ENCODE measurements around the gene BPIFB2. TPM values are rescaled to one million over a fixed set of nuclear protein-coding genes. Genes with fewer than 3 reads are reported as not detected.

Gene BPIFB2
- polyA plus RNA-seq, 1 donor from 2014 or later = not detected

GRCh38 chr20:32959351-32960221 is 47.9 kb upstream of the BPIFB2 start:
- Histone ChIP-seq H3K9me3 (ENCODE audit: low read length) (no peaks in the 10 kb centered on the region), H3K27me3 (ENCODE audit: insufficient read depth, low read depth, low read length) (no peaks in the 10 kb centered on the region), H3K9me2 (ENCODE audit: insufficient read depth, low read length) (no peaks in the 10 kb centered on the region), H3K4me2 (ENCODE audit: low read length) (no peak overlapping the region), H3F3A (ENCODE audit: insufficient read depth, low read length, poor library complexity, severe bottlenecking) (no peaks in the 10 kb centered on the region), H3K36me3 (ENCODE audit: insufficient read depth, low read length) (no peaks in the 10 kb centered on the region), H2AFZ (ENCODE audit: low read depth, low read length) (no peak overlapping the region), H3K4me3 (ENCODE audit: low read length) (no peak overlapping the region), H3K79me2 (replicated peaks; ENCODE audit: insufficient read depth, low read length) (no peaks in the 10 kb centered on the region), H3K27ac (ENCODE audit: low read length) (no peak overlapping the region), H3K9ac (ENCODE audit: low read length) (no peak overlapping the region), H4K20me1 (ENCODE audit: insufficient read depth) (no peaks in the 10 kb centered on the region)
- TF ChIP-seq TAF1 (IDR thresholded peaks at IDR 0.05; ENCODE audit: low read depth) = no peak
- TF ChIP-seq MXI1 (conservative IDR thresholded peaks at IDR 0.05; ENCODE audit: poor library complexity, severe bottlenecking) = no peak
- no peak for TF ChIP-seq RAD21 (conservative IDR thresholded peaks at IDR 0.05)
- no peak for TF ChIP-seq REST (IDR thresholded peaks at IDR 0.05; ENCODE audit: borderline replicate concordance)
- TF ChIP-seq POLR2AphosphoS5 (IDR thresholded peaks at IDR 0.05) = no peak
- TF ChIP-seq, protein P1, sequence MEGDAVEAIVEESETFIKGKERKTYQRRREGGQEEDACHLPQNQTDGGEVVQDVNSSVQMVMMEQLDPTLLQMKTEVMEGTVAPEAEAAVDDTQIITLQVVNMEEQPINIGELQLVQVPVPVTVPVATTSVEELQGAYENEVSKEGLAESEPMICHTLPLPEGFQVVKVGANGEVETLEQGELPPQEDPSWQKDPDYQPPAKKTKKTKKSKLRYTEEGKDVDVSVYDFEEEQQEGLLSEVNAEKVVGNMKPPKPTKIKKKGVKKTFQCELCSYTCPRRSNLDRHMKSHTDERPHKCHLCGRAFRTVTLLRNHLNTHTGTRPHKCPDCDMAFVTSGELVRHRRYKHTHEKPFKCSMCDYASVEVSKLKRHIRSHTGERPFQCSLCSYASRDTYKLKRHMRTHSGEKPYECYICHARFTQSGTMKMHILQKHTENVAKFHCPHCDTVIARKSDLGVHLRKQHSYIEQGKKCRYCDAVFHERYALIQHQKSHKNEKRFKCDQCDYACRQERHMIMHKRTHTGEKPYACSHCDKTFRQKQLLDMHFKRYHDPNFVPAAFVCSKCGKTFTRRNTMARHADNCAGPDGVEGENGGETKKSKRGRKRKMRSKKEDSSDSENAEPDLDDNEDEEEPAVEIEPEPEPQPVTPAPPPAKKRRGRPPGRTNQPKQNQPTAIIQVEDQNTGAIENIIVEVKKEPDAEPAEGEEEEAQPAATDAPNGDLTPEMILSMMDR (IDR thresholded peaks at IDR 0.05; ENCODE audit: poor library complexity, severe bottlenecking) = no peak
- no peak for TF ChIP-seq EZH2 (IDR thresholded peaks at IDR 0.05; ENCODE audit: borderline replicate concordance, insufficient read depth, low read length, poor library complexity, severe bottlenecking)
- no peak for TF ChIP-seq EP300 (conservative IDR thresholded peaks at IDR 0.05; ENCODE audit: poor library complexity, severe bottlenecking)
- no peak for TF ChIP-seq SMC3 (conservative IDR thresholded peaks at IDR 0.05; ENCODE audit: poor library complexity)

DNA sequence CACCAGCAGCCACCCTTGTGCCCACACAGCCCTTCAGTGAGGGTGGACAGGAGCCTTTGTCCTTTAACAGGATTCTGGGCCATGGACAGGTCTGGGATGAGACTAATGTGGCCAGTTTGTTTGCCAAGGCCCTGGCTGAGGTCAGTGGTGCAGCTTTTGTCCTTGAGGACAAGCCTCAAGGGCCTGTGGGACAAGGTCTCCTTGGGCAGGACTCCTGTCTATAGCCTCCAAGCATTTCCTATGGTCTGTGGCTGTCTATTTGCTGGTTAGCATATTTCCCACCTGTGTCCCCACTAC is 47.3 kb upstream of the BPIFB2 start:
- Histone ChIP-seq H3K36me3 (ENCODE audit: insufficient read depth, low read length) (no peaks in the 10 kb centered on the region), H3K79me2 (replicated peaks; ENCODE audit: insufficient read depth, low read length) (no peaks in the 10 kb centered on the region), H3K9me2 (ENCODE audit: insufficient read depth, low read length) (no peaks in the 10 kb centered on the region), H3K27me3 (ENCODE audit: insufficient read depth, low read depth, low read length) (no peaks in the 10 kb centered on the region), H3F3A (ENCODE audit: insufficient read depth, low read length, poor library complexity, severe bottlenecking) (no peaks in the 10 kb centered on the region), H3K4me3 (ENCODE audit: low read length) (no peak overlapping the region), H3K9me3 (ENCODE audit: low read length) (no peaks in the 10 kb centered on the region), H3K27ac (ENCODE audit: low read length) (no peak overlapping the region), H4K20me1 (ENCODE audit: insufficient read depth) (no peaks in the 10 kb centered on the region), H3K4me2 (ENCODE audit: low read length) (no peak overlapping the region), H2AFZ (ENCODE audit: low read depth, low read length) (no peak overlapping the region), H3K9ac (ENCODE audit: low read length) (no peak overlapping the region)
- TF ChIP-seq MXI1 (conservative IDR thresholded peaks at IDR 0.05; ENCODE audit: poor library complexity, severe bottlenecking) (no peak), TAF1 (IDR thresholded peaks at IDR 0.05; ENCODE audit: low read depth) (no peak), EP300 (conservative IDR thresholded peaks at IDR 0.05; ENCODE audit: poor library complexity, severe bottlenecking) (no peak), EZH2 (IDR thresholded peaks at IDR 0.05; ENCODE audit: borderline replicate concordance, insufficient read depth, low read length, poor library complexity, severe bottlenecking) (no peak), REST (IDR thresholded peaks at IDR 0.05; ENCODE audit: borderline replicate concordance) (no peak), SMC3 (conservative IDR thresholded peaks at IDR 0.05; ENCODE audit: poor library complexity) (no peak), RAD21 (conservative IDR thresholded peaks at IDR 0.05) (no peak), POLR2AphosphoS5 (IDR thresholded peaks at IDR 0.05) (no peak)
- TF ChIP-seq, protein P1 (IDR thresholded peaks at IDR 0.05; ENCODE audit: poor library complexity, severe bottlenecking) = no peak

All from neural cell (in vitro differentiated cells).